Measurements from ENCODE around the gene LGR5. TPM values are rescaled to one million over a fixed set of nuclear protein-coding genes. Genes with fewer than 3 reads are reported as not detected.
"Not testable (repeated sequence)": the region's sequence is repeated elsewhere in the genome, so short reads cannot be mapped to it uniquely, and the experiment has no call there.

LGR5 gene
- total and polyA plus RNA-seq, 10 of the 15 experiments (the other 5 are each of a cell fraction or from before 2014, with no cell fraction given): 2.1 TPM; not detected in 9

- BruUV-seq (replicated peaks): no TSS peak
- intact Hi-C loops (cut with micrococcal nuclease; ENCODE audit: unreplicated experiment) (no loop called here), in situ Hi-C loops (cut with MboI) (no loop called here)
- no peaks in the 10 kb centered on the region for H3K79me2 ChIP-seq (ENCODE audit: control insufficient read depth, insufficient read depth, low read length)
- H3K4me1 ChIP-seq (ENCODE audit: control insufficient read depth, insufficient read depth, low read length): no peaks in the 10 kb centered on the region
- WGBS (ENCODE audit: insufficient coverage, insufficient replicate concordance, low lambda C conversion rate, missing lambda C conversion rate): 14% methylated on average over 3 of the region's 3 CpGs
- no peak overlapping the region for H3K4me3 ChIP-seq
- SMC1A ChIA-PET (ENCODE audit: uncharacterized antibody, unreplicated experiment): no interaction called here
- no peaks in the 10 kb centered on the region for H3K36me3 ChIP-seq (ENCODE audit: control insufficient read depth in 2 of 2, insufficient read depth in 2 of 2, low read length in 1 of 2)
- H3K27ac ChIP-seq (ENCODE audit: control insufficient read depth, insufficient read depth): no peak overlapping the region
- no peak for TF ChIP-seq SREBF2 (IDR thresholded peaks at IDR 0.05; ENCODE audit: low read length)
- TF ChIP-seq POLR2AphosphoS2 (IDR thresholded peaks at IDR 0.05; ENCODE audit: low read depth, low read length): no peak
- no peak for TF ChIP-seq NFIC (IDR thresholded peaks at IDR 0.05; ENCODE audit: low read depth, low read length)
- TF ChIP-seq, protein P1, sequence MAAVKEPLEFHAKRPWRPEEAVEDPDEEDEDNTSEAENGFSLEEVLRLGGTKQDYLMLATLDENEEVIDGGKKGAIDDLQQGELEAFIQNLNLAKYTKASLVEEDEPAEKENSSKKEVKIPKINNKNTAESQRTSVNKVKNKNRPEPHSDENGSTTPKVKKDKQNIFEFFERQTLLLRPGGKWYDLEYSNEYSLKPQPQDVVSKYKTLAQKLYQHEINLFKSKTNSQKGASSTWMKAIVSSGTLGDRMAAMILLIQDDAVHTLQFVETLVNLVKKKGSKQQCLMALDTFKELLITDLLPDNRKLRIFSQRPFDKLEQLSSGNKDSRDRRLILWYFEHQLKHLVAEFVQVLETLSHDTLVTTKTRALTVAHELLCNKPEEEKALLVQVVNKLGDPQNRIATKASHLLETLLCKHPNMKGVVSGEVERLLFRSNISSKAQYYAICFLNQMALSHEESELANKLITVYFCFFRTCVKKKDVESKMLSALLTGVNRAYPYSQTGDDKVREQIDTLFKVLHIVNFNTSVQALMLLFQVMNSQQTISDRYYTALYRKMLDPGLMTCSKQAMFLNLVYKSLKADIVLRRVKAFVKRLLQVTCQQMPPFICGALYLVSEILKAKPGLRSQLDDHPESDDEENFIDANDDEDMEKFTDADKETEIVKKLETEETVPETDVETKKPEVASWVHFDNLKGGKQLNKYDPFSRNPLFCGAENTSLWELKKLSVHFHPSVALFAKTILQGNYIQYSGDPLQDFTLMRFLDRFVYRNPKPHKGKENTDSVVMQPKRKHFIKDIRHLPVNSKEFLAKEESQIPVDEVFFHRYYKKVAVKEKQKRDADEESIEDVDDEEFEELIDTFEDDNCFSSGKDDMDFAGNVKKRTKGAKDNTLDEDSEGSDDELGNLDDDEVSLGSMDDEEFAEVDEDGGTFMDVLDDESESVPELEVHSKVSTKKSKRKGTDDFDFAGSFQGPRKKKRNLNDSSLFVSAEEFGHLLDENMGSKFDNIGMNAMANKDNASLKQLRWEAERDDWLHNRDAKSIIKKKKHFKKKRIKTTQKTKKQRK (IDR thresholded peaks at IDR 0.05; ENCODE audit: low read depth, low read length): no peak
- no peak for TF ChIP-seq CREM (IDR thresholded peaks at IDR 0.05; ENCODE audit: low read depth)
- no peak for TF ChIP-seq HDAC2 (IDR thresholded peaks at IDR 0.05)
- TF ChIP-seq ZNF384 (IDR thresholded peaks at IDR 0.05; ENCODE audit: borderline replicate concordance, low read depth, low read length): no peak
- no peak for TF ChIP-seq MEF2B (IDR thresholded peaks at IDR 0.05; ENCODE audit: partially characterized antibody, poor library complexity, severe bottlenecking)
- CTCF ChIA-PET: no interaction called here
- H2AFZ ChIP-seq (ENCODE audit: control insufficient read depth, low read depth, low read length): no peak overlapping the region
- H4K20me1 ChIP-seq (ENCODE audit: control insufficient read depth, insufficient read depth): no peaks in the 10 kb centered on the region
- DNase-seq (ENCODE audit: low read depth, low spot score): no peak
- RAD21 ChIA-PET (ENCODE audit: unreplicated experiment): no interaction called here
- POLR2A ChIA-PET: interaction anchor here (0.6 kb wide), 1 partner anchor 50 kb away, joined by 3 read pairs; no protein-coding TSS in a partner anchor
- H3K4me2 ChIP-seq (ENCODE audit: control insufficient read depth, insufficient read depth): no peak overlapping the region
- no peaks in the 10 kb centered on the region for H3K27me3 ChIP-seq (replicated peaks in 1 of 2; ENCODE audit: control insufficient read depth in 2 of 2, insufficient read depth in 2 of 2, low read length in 1 of 2)
- ATAC-seq: no peak
- H3K9me3 ChIP-seq (replicated peaks; ENCODE audit: control insufficient read depth, insufficient read depth, low read length): no peaks in the 10 kb centered on the region
- no peak overlapping the region for H3K9ac ChIP-seq (ENCODE audit: control insufficient read depth, insufficient read depth, low read length)
- FAIRE-seq: no peak
Observed at GRCh38 chr12:71567537-71567936, 127.9 kb downstream of the LGR5 start.

GRCh38 chr12:71569885-71570284 is 130.3 kb downstream of the LGR5 start:
- H3K4me1 ChIP-seq (ENCODE audit: control insufficient read depth, insufficient read depth, low read length); H3K27ac ChIP-seq (ENCODE audit: control insufficient read depth, insufficient read depth); in situ Hi-C loops (cut with MboI); H4K20me1 ChIP-seq (ENCODE audit: control insufficient read depth, insufficient read depth); H2AFZ ChIP-seq (ENCODE audit: control insufficient read depth, low read depth, low read length); H3K4me2 ChIP-seq (ENCODE audit: control insufficient read depth, insufficient read depth); ATAC-seq; SMC1A ChIA-PET (ENCODE audit: uncharacterized antibody, unreplicated experiment); POLR2A ChIA-PET; H3K27me3 ChIP-seq (replicated peaks in 1 of 2; ENCODE audit: control insufficient read depth in 2 of 2, insufficient read depth in 2 of 2, low read length in 1 of 2); H3K79me2 ChIP-seq (ENCODE audit: control insufficient read depth, insufficient read depth, low read length); intact Hi-C loops (cut with micrococcal nuclease; ENCODE audit: unreplicated experiment); RAD21 ChIA-PET (ENCODE audit: unreplicated experiment); DNase-seq (ENCODE audit: low read depth, low spot score); H3K36me3 ChIP-seq (ENCODE audit: control insufficient read depth in 2 of 2, insufficient read depth in 2 of 2, low read length in 1 of 2); H3K9ac ChIP-seq (ENCODE audit: control insufficient read depth, insufficient read depth, low read length); BruUV-seq (replicated peaks); H3K4me3 ChIP-seq; H3K9me3 ChIP-seq (replicated peaks; ENCODE audit: control insufficient read depth, insufficient read depth, low read length); FAIRE-seq: not testable (repeated sequence)
- CTCF ChIA-PET: interaction anchor here (0.6 kb wide), 1 partner anchor 77 kb away, joined by 3 read pairs; no protein-coding TSS in a partner anchor
- 67% methylated on average over 5 of the region's 6 CpGs for WGBS (ENCODE audit: insufficient coverage, insufficient replicate concordance, low lambda C conversion rate, missing lambda C conversion rate)

Data from GM12878 (cell line).